WERI-Rb-1 (cell line): ENCODE measurements around the gene HBE1.
A peak's percentile ranks its signal among the peaks of the same experiment; 100 is the strongest.

Source experiments
- DNase-seq: peaks from one replicate; pipeline ENCODE4 v3.0.0-alpha.2; 2020
- H3K27ac ChIP-seq: fragments of 250-450 bp; sonication (Bioruptor Pico); 2 replicates; pipeline ENCODE4 v1.5.1; 2020; ENCODE audit warnings: mild to moderate bottlenecking, moderate library complexity
- H3K27me3 ChIP-seq: fragments of 250-450 bp; sonication (Bioruptor Pico); 2 replicates; pipeline ENCODE4 v1.5.1; 2021; ENCODE audit warnings: mild to moderate bottlenecking, low read depth, moderate library complexity; ENCODE audit not compliant: insufficient read depth, severe bottlenecking
- H3K36me3 ChIP-seq: fragments of 250-450 bp; sonication (Bioruptor Pico); 2 replicates; pipeline ENCODE4 v1.5.1; 2020; ENCODE audit warnings: mild to moderate bottlenecking, moderate library complexity
- H3K4me3 ChIP-seq: 2 replicates; pipeline ENCODE4 v1.5.1; 2011; ENCODE audit warnings: low read depth, mild to moderate bottlenecking, control low read depth, low read length
- H3K9me3 ChIP-seq: fragments of 250-450 bp; sonication (Bioruptor Pico); 2 replicates; pipeline ENCODE4 v1.5.1; 2021; ENCODE audit warnings: mild to moderate bottlenecking, moderate library complexity; ENCODE audit not compliant: severe bottlenecking
- TF ChIP-seq, protein P1 (sequence below): IDR thresholded peaks from 2 replicates; pipeline ENCODE4 v1.5.1; 2011; ENCODE audit warnings: low read depth, mild to moderate bottlenecking, control low read depth, inconsistent platforms, low read length

HBE1 gene

GRCh38 chr11:5293028-5293427 is 23.3 kb upstream of the HBE1 start:
- Histone ChIP-seq H3K27me3 (peaks cover 62% of the 10 kb centered on the region), H3K27ac (no peak overlapping the region), H3K36me3 (no peaks in the 10 kb centered on the region), H3K9me3 (no peaks in the 10 kb centered on the region), H3K4me3 (no peak overlapping the region)
- no peak for DNase-seq
- TF ChIP-seq, protein P1, sequence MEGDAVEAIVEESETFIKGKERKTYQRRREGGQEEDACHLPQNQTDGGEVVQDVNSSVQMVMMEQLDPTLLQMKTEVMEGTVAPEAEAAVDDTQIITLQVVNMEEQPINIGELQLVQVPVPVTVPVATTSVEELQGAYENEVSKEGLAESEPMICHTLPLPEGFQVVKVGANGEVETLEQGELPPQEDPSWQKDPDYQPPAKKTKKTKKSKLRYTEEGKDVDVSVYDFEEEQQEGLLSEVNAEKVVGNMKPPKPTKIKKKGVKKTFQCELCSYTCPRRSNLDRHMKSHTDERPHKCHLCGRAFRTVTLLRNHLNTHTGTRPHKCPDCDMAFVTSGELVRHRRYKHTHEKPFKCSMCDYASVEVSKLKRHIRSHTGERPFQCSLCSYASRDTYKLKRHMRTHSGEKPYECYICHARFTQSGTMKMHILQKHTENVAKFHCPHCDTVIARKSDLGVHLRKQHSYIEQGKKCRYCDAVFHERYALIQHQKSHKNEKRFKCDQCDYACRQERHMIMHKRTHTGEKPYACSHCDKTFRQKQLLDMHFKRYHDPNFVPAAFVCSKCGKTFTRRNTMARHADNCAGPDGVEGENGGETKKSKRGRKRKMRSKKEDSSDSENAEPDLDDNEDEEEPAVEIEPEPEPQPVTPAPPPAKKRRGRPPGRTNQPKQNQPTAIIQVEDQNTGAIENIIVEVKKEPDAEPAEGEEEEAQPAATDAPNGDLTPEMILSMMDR, result no peak

DNA sequence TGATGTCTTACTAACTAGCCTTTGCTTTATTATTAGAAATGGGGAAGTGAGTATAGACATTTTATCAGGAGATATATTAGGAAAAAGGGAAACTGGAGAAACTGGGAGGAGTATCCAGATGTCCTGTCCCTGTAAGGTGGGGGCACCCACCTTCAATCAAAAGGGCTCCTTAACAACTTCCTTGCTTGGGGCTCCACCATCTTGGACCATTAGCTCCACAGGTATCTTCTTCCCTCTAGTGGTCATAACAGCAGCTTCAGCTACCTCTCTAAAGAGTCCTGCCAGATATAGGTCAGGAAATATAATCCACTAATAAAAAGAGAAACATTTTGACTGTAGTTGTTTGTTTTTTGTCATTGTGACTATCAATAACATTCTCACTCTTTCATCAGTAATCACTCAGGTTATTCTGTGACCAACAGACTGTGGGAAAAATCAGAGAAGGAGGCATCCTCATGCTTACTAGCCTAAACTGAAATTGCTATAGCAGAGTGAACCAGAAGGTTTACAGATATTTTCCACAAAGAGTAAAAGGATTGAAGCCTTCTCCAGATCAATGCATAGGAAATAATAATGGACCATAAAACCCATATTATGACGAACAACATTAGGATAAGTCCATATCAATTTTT is 21.6 kb upstream of the HBE1 start:
- Histone ChIP-seq H3K27me3 (peaks cover 61% of the 10 kb centered on the region), H3K27ac (no peak overlapping the region), H3K9me3 (no peaks in the 10 kb centered on the region), H3K4me3 (no peak overlapping the region), H3K36me3 (no peaks in the 10 kb centered on the region)
- DNase-seq, result no peak
- TF ChIP-seq, protein P1, result peak; percentile 31; the same call in 1 of the 2 replicates

DNA sequence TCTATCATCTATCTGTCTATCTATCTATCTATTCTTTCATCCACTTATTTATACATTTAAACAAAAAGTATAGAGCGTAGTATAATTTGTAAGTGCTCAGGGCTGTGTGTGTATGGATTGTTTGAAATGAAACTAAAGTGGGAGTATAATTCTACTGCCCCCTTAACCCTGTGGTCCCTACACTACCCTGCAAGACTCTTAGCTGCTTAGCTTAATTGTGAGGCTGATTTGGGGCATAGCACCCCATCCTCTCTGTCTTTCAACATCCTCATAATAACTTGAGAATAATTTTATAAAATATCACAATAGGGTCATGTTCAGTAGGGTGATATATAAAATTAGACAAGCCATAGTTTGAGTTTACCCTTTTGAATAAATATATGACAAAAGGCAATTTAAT is 20.4 kb upstream of the HBE1 start:
- no peaks in the 10 kb centered on the region for H3K9me3 ChIP-seq
- no peak overlapping the region for H3K4me3 ChIP-seq
- DNase-seq, result no peak
- H3K27me3 ChIP-seq, result peaks cover 59% of the 10 kb centered on the region
- H3K36me3 ChIP-seq, result no peaks in the 10 kb centered on the region
- H3K27ac ChIP-seq, result no peak overlapping the region
- TF ChIP-seq, protein P1, result no peak

DNA sequence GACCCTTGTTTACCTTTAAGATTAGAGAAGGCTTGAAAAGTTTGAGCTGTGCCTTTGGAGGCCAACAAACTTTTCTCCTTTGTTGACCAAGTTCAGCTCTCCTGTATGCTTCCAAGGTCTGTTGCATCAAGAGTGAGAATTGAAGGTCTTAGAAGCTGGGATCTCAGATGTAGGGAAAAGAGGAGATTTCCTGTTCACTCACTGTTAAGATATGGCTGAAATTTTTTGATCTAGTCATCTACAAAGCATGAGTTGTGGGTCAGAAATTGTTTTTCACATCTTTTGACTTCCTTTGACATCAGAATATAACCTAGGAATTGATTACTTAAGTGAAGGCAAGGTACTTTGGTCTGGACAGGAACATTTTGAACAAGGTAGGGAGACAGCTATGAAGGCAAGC is 20.0 kb upstream of the HBE1 start:
- no peak for DNase-seq
- H3K9me3 ChIP-seq, result no peaks in the 10 kb centered on the region

GRCh38 chr11:5288906-5289550 is 19.3 kb upstream of the HBE1 start:
- no peak overlapping the region for H3K27ac ChIP-seq
- H3K4me3 ChIP-seq, result no peak overlapping the region
- no peaks in the 10 kb centered on the region for H3K36me3 ChIP-seq
- no peak for DNase-seq
- H3K27me3 ChIP-seq, result peaks cover 54% of the 10 kb centered on the region
- TF ChIP-seq, protein P1, result no peak
- H3K9me3 ChIP-seq, result no peaks in the 10 kb centered on the region

More for the DNA sequence above, 20.0 kb upstream of the HBE1 start:
- Histone ChIP-seq H3K27ac (no peak overlapping the region), H3K4me3 (no peak overlapping the region), H3K36me3 (no peaks in the 10 kb centered on the region), H3K27me3 (peaks cover 55% of the 10 kb centered on the region)
- TF ChIP-seq, protein P1, result no peak
